ENCODE data around the gene AKR1C2.

- TF ChIP-seq SIN3A (IDR thresholded peaks at IDR 0.05; ENCODE audit: low read depth) (no peak), POLR2A (IDR thresholded peaks at IDR 0.05; ENCODE audit: borderline replicate concordance, extremely low read depth, insufficient read depth, insufficient read length) (no peak), ZBTB33 (IDR thresholded peaks at IDR 0.05; ENCODE audit: extremely low read depth, insufficient replicate concordance, low read length) (no peak), MAX (IDR thresholded peaks at IDR 0.05) (no peak), EZH2 (IDR thresholded peaks at IDR 0.05) (no peak), CTCF (IDR thresholded peaks at IDR 0.05 in 2 of 3, conservative IDR thresholded peaks at IDR 0.05 in 1 of 3; ENCODE audit: borderline replicate concordance in 1 of 3, insufficient read depth in 1 of 3, low read depth in 2 of 3, low read length in 2 of 3) (no peak), YY1 (IDR thresholded peaks at IDR 0.05; ENCODE audit: extremely low read depth, insufficient replicate concordance, low read depth, low read length) (no peak), POLR2AphosphoS5 (IDR thresholded peaks at IDR 0.05; ENCODE audit: low read depth, low read length) (no peak), RAD21 (IDR thresholded peaks at IDR 0.05; ENCODE audit: low read depth) (no peak), ELF1 (IDR thresholded peaks at IDR 0.05; ENCODE audit: borderline replicate concordance, low read depth) (no peak), CBX3 (IDR thresholded peaks at IDR 0.05; ENCODE audit: low read depth) (no peak), EZH2phosphoT487 (IDR thresholded peaks at IDR 0.05; ENCODE audit: borderline replicate concordance) (no peak), ZNF274 (IDR thresholded peaks at IDR 0.05; ENCODE audit: low read depth, low read length) (no peak)
Measured at GRCh38 chr10:4998671-4999070, 5.0 kb downstream of the AKR1C2 start.

All from HCT116 (cell line).